ENCODE measurements around the gene PCDH9.

DNA sequence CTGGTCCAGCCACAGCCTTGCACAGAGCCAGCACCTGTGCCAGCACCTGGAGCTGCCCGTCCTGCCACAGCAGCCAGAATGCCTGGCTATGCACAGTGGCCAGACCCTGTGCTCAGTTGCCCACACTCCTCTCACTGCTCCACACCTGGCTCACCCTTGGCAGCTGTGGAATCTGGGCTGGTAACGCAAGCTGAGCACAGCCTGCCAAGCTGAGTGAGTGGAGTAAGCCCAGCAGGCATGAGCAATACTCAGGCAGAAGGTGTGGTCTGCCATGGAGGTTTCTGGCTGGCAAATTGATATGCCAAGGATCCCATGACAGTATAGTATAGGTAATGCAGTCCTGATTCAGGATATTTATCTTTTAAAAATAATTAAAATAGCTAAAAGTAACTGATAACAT is 122.2 kb downstream of the PCDH9 start:
- TF ChIP-seq, protein P1, sequence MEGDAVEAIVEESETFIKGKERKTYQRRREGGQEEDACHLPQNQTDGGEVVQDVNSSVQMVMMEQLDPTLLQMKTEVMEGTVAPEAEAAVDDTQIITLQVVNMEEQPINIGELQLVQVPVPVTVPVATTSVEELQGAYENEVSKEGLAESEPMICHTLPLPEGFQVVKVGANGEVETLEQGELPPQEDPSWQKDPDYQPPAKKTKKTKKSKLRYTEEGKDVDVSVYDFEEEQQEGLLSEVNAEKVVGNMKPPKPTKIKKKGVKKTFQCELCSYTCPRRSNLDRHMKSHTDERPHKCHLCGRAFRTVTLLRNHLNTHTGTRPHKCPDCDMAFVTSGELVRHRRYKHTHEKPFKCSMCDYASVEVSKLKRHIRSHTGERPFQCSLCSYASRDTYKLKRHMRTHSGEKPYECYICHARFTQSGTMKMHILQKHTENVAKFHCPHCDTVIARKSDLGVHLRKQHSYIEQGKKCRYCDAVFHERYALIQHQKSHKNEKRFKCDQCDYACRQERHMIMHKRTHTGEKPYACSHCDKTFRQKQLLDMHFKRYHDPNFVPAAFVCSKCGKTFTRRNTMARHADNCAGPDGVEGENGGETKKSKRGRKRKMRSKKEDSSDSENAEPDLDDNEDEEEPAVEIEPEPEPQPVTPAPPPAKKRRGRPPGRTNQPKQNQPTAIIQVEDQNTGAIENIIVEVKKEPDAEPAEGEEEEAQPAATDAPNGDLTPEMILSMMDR (IDR thresholded peaks at IDR 0.05) = no peak
- TF ChIP-seq POLR2A (IDR thresholded peaks at IDR 0.05) (no peak), POLR2AphosphoS5 (IDR thresholded peaks at IDR 0.05) (no peak)
